Activated CD4-positive, alpha-beta T cell treated with anti-CD3 and anti-CD28 coated beads, Interleukin-2, amount 10 ng/mL, durations not matched to agents 7 days and 5 days (primary cell): ENCODE measurements around the gene PDZD2. TPM values are rescaled to one million over a fixed set of nuclear protein-coding genes. Genes with fewer than 3 reads are reported as not detected.

Source experiments
- CTCF ChIA-PET: fragments of 350-600 bp; sonication (Branson Sonifier 250); formaldehyde crosslinking; loops from one replicate; lab custom pipeline; 2021; ENCODE audit warnings: antibody characterized with exemption; lab: Charles Lee
- POLR2A ChIA-PET: fragments of 350-600 bp; sonication (Branson Sonifier 250); formaldehyde crosslinking; loops from one replicate; lab custom pipeline; 2021; ENCODE audit warnings: antibody characterized with exemption; lab: Charles Lee
- DNase-seq: peaks from one replicate; pipeline ENCODE4 v3.0.0-alpha.2; 2020
- H3K27ac Mint-ChIP-seq: one replicate; pipeline ENCODE4 v1.8.0; 2021; ENCODE audit warnings: mild to moderate bottlenecking, moderate library complexity, mixed read lengths
- H3K27me3 Mint-ChIP-seq: one replicate; pipeline ENCODE4 v1.8.0; 2021; ENCODE audit warnings: mixed read lengths
- H3K36me3 Mint-ChIP-seq: one replicate; pipeline ENCODE4 v1.8.0; 2021; ENCODE audit warnings: low read depth, mixed read lengths
- H3K4me1 Mint-ChIP-seq: one replicate; pipeline ENCODE4 v1.8.0; 2021; ENCODE audit warnings: mixed read lengths
- H3K4me3 Mint-ChIP-seq: one replicate; pipeline ENCODE4 v1.8.0; 2021; ENCODE audit warnings: mild to moderate bottlenecking, moderate library complexity, mixed read lengths
- H3K9me3 Mint-ChIP-seq: one replicate; pipeline ENCODE4 v1.8.0; 2021; ENCODE audit warnings: mixed read lengths
- total RNA-seq, 2 experiments: library from RNA; stranded (reverse); gene quantifications; one replicate each; pipeline ENCODE4 v1.2.3, GENCODE V29; 2021

Gene PDZD2
- total RNA-seq, 2 experiments from 2014 or later, result not detected

DNA sequence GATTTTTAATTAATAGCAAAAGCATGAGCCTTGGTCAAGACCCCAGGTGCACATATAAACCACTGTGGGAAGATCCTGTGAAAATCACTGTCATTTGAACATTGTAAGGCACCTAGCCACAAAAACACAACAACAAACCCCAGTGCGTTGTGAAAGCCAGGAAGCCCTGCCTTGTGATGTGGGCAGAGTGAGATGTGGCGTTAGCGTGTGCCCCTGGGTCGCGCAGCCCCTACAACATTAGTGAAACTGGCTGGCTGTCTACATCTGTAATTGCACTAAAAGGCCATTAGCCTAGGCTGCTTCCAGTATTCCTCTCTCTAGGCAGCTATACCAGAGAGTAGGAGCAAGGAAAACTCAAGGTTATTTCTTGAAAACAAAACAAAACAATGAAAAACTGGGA is 21.1 kb upstream of the PDZD2 start:
- CTCF ChIA-PET, result interaction anchor here (1.1 to 1.2 kb wide), 3 partner anchors 10 to 86 kb away, joined by 3 to 5 read pairs (median 3); partner anchors contain the start of genes C5orf22 and DROSHA
- no peak overlapping the region for H3K27ac Mint-ChIP-seq

DNA sequence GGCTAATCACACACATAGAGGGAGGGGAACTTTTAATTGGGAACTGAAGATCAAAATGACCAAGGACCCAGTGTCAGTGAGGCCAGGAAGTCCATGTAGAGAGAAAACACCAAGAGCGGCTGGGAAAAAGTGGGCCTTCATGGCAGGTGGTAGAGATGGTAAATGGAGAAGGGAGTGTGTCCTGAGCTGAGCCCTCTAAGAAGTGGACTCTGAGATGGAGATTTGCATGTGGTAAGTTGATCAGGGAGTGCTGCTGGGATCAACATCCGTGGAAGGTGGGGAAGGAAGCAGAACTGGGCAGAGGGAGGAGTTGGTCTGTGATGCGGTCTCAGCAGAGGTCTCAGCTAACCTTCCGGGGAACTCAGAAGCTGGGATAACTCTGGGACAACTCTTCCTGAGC is 18.9 kb upstream of the PDZD2 start:
- no peaks in the 10 kb centered on the region for H3K4me1 Mint-ChIP-seq
- no peak overlapping the region for H3K4me3 Mint-ChIP-seq
- H3K9me3 Mint-ChIP-seq, result peaks cover 3% of the 10 kb centered on the region
- H3K27me3 Mint-ChIP-seq, result peaks cover 9% of the 10 kb centered on the region
- no peak for DNase-seq
- ChIA-PET POLR2A (no interaction called here), CTCF (no interaction called here)
- no peak overlapping the region for H3K27ac Mint-ChIP-seq
- H3K36me3 Mint-ChIP-seq, result no peaks in the 10 kb centered on the region

More for the DNA sequence above, 21.1 kb upstream of the PDZD2 start:
- H3K27me3 Mint-ChIP-seq, result peaks cover 9% of the 10 kb centered on the region
- H3K36me3 Mint-ChIP-seq, result no peaks in the 10 kb centered on the region
- DNase-seq, result no peak
- no peaks in the 10 kb centered on the region for H3K4me1 Mint-ChIP-seq
- H3K9me3 Mint-ChIP-seq, result peaks cover 3% of the 10 kb centered on the region
- no peak overlapping the region for H3K4me3 Mint-ChIP-seq
- POLR2A ChIA-PET, result no interaction called here

DNA sequence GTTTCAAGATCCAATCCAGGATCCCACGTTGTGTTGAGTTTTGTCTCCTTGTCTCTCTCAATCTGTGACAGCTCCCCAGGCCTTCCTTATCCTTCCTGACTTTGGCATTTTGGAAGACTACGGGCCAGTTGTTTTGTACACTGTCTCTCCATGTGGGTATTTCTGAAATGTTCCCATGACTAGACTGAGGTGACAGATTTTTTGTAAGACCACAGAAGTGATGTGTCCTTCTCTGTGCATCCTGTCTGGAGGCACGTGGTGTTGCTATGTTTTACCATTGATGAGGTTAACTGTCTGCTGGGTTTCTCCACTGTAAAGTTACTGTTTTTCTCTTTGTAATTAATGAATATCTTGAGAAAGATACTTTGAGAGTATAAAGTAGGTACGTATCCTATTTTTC is 15.7 kb upstream of the PDZD2 start:
- H3K27ac Mint-ChIP-seq, result no peak overlapping the region
- H3K27me3 Mint-ChIP-seq, result peaks cover 2% of the 10 kb centered on the region
- H3K9me3 Mint-ChIP-seq, result no peaks in the 10 kb centered on the region
- H3K4me3 Mint-ChIP-seq, result no peak overlapping the region
- POLR2A ChIA-PET, result no interaction called here
- DNase-seq, result no peak
- CTCF ChIA-PET, result no interaction called here
- no peaks in the 10 kb centered on the region for H3K36me3 Mint-ChIP-seq
- H3K4me1 Mint-ChIP-seq, result no peaks in the 10 kb centered on the region

DNA sequence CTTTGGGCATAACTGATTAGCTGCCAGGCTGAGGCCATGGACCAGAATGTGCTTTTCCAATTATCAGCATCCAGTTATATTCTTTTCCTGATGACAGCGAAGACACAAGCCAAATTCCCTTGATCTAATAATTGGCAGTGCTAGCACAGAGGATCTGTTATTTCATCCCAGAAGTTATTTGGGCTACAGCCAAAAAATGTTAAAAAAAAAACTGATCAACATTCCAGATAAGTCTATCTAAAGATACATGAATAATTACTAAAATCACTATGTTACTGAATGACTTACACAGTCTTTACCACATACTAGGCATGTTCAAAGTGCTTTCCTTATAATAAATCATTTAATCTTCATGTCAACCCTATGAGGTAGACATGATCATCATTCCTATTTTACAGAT is 13.5 kb upstream of the PDZD2 start:
- Mint-ChIP-seq H3K9me3 (no peaks in the 10 kb centered on the region), H3K4me3 (no peak overlapping the region), H3K27ac (no peak overlapping the region), H3K36me3 (no peaks in the 10 kb centered on the region), H3K4me1 (no peaks in the 10 kb centered on the region), H3K27me3 (no peaks in the 10 kb centered on the region)
- POLR2A ChIA-PET, result no interaction called here
- CTCF ChIA-PET, result interaction anchor here (0.8 kb wide), 1 partner anchor 1860 kb away, joined by 5 read pairs; no protein-coding TSS in a partner anchor
- DNase-seq, result no peak

DNA sequence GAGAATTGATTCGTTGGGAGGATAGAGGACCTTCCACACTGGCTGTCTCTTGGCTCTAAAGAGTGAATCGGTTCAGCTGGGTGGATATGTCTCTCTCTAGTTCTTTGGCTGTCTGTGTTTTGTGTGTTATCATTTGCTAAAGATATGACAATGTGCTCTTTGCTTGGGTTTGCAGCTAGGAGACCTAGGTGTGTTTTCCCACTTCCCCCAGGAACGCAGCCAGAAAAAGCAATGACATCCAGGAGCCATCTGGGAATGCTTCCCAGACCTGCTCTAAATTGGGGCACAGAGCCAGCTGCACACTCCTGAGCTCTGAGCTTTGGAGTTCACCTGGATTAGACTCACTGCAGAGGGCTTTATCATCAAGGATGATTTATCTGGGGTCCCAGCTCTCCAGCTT is 12.8 kb upstream of the PDZD2 start:
- DNase-seq, result no peak
- Mint-ChIP-seq H3K27me3 (peaks cover 2% of the 10 kb centered on the region), H3K27ac (no peak overlapping the region), H3K9me3 (no peaks in the 10 kb centered on the region), H3K36me3 (no peaks in the 10 kb centered on the region), H3K4me3 (no peak overlapping the region), H3K4me1 (no peaks in the 10 kb centered on the region)
- POLR2A ChIA-PET, result no interaction called here
- CTCF ChIA-PET, result interaction anchor here (0.8 kb wide), 1 partner anchor 1859 kb away, joined by 5 read pairs; no protein-coding TSS in a partner anchor

DNA sequence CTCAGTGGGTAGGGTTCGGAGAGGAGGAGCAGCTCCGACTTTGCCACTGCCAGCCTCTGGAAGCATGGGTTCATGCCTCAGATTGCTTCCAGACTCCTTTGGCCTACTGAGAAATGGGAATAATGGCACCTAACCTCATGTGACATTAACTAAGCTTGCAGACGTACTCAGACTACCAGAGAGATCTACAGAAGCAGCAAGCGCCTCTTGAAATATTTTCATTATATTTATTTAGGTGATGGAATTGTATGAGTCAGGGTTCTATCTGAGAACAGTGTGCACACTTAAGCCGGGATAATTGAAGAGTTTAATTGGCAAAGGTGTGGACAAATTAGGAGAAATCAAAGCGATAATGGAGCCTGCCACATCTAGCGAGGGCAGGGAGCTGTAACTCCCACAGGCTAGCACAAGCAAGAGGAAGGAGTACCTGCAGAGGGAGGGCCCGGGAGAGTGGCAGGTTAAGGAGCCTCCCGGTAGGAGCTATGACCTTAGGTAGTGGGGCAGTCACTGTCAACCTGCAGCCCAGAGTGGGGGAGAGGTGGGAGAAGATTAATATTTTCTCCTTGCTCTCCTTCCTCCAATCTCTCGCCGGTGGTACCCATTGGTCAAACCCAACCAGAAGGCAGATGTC is 12.2 kb upstream of the PDZD2 start:
- ChIA-PET CTCF (no interaction called here), POLR2A (no interaction called here)
- no peak overlapping the region for H3K27ac Mint-ChIP-seq
- H3K9me3 Mint-ChIP-seq, result no peaks in the 10 kb centered on the region
- no peak for DNase-seq
- no peaks in the 10 kb centered on the region for H3K36me3 Mint-ChIP-seq
- H3K4me3 Mint-ChIP-seq, result no peak overlapping the region
- peaks cover 2% of the 10 kb centered on the region for H3K27me3 Mint-ChIP-seq
- no peaks in the 10 kb centered on the region for H3K4me1 Mint-ChIP-seq

DNA sequence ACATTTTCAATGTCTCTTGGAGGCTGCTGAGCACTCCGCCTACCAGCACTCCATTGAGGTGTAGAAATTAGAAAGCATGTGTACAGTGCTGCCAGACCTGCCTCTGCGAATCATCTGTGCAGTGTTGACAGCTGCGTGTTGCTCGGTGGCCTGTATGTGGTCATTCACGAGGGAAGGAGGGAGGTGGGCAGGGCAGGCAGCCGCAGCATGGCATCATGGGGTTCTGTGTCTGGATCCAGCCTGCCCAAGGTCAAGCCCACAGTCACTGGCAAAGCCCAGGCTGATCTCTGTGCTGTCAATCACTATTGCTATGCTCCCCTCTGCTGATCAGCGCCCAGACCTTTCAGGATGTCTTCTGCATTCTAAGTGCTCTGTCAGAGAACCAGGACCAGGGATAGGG is 8.0 kb upstream of the PDZD2 start:
- ChIA-PET POLR2A (no interaction called here), CTCF (no interaction called here)
- H3K4me1 Mint-ChIP-seq, result no peaks in the 10 kb centered on the region
- H3K27me3 Mint-ChIP-seq, result peaks cover 11% of the 10 kb centered on the region
- no peaks in the 10 kb centered on the region for H3K9me3 Mint-ChIP-seq
- H3K36me3 Mint-ChIP-seq, result no peaks in the 10 kb centered on the region
- no peak overlapping the region for H3K4me3 Mint-ChIP-seq
- DNase-seq, result no peak
- no peak overlapping the region for H3K27ac Mint-ChIP-seq

DNA sequence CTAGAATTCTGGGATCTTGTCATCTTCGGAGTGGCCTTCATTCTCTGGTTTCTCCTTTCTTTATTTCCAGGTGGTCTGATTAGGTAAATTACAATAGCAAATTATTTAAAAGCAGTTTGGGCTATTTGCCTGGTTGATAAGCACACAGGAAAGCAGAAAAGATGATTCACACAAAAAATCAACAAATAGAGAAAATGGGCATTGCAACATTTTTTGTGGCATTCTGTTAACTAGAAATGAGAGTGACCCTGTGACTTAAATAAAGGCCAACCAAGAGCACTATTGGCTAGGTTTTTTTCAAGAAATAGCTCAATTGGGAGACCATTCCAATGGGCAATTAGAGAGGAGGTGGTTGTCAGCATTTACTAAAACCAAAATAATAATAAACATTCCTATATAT is 6.5 kb upstream of the PDZD2 start:
- POLR2A ChIA-PET, result no interaction called here
- no peaks in the 10 kb centered on the region for H3K9me3 Mint-ChIP-seq
- H3K4me1 Mint-ChIP-seq, result no peaks in the 10 kb centered on the region
- H3K27ac Mint-ChIP-seq, result no peak overlapping the region
- H3K4me3 Mint-ChIP-seq, result no peak overlapping the region
- CTCF ChIA-PET, result no interaction called here
- H3K36me3 Mint-ChIP-seq, result no peaks in the 10 kb centered on the region
- no peak for DNase-seq
- peaks cover 20% of the 10 kb centered on the region for H3K27me3 Mint-ChIP-seq

DNA sequence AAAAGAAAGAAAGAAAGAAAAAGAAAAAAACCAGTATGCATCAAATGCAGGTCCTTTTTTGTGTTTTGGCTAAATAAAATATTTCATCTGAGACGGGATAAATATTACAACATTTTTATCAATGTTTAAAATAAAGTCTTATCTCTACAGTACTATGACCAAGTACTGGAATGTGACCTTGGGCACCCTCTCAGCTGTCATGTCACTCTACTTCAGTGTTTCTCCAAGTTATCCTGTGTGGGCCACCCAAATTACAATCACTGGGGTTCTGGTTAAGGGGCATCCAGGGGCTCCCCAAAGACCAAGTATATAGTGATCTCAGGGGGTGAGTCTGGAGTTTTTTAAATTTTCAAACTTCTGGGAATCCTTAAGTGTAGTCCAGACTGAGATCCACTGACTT is 3.5 kb upstream of the PDZD2 start:
- no peak for DNase-seq
- Mint-ChIP-seq H3K36me3 (no peaks in the 10 kb centered on the region), H3K27me3 (peaks cover 34% of the 10 kb centered on the region), H3K4me3 (no peak overlapping the region), H3K27ac (no peak overlapping the region), H3K9me3 (no peaks in the 10 kb centered on the region), H3K4me1 (peaks cover 4% of the 10 kb centered on the region)
- ChIA-PET POLR2A (no interaction called here), CTCF (interaction anchor here (0.7 kb wide), 1 partner anchor 263 kb away, joined by 3 read pairs; no protein-coding TSS in a partner anchor)

DNA sequence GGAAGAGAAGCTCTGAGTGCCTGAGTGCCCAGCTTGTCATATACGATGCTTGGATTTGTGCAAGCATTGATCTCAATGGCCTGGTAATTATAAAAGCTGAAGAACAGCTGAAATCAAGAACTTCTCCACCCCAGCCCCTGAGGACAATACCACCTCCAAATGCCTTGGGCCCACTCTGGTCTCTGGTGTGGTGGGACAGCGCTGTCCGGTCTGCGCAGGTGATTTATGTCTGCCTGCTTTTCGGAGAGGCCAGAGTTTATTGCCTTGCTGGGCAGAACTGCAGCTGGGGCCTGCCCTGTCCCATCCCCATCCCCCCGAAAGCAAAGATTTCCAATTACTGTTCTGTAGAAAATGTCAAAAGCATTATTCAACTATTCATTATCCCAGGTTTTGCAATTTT is 1.1 kb upstream of the PDZD2 start:
- Mint-ChIP-seq H3K9me3 (no peaks in the 10 kb centered on the region), H3K4me3 (peak overlapping the region; percentile 14), H3K27me3 (peaks cover 25% of the 10 kb centered on the region), H3K36me3 (no peaks in the 10 kb centered on the region), H3K27ac (no peak overlapping the region), H3K4me1 (peaks cover 4% of the 10 kb centered on the region)
- ChIA-PET POLR2A (no interaction called here), CTCF (interaction anchor here (0.8 to 2.2 kb wide), 2 partner anchors 9 to 10 kb away, joined by 3 to 5 read pairs; no protein-coding TSS in a partner anchor)
- DNase-seq, result no peak

DNA sequence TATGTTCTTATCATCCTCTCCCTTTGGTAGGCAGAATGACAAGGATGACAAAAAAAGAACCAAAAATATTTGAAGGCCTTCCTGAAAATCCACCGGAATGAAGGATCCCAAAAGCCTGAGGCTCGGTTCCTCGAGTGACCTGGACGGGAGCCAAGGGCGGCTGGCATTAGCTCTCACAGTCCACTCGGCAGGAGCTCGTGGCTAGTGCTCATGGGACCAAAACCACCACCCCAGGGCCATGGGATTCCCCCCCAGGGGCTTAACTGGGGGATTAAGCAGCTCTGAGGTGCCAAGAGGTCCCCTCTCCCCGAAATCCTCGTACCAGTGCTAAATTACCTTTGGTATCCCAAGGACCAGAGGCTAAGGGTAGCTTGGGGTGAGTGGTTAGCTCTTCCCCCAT is 586 bp upstream of the PDZD2 start:
- Mint-ChIP-seq H3K27ac (no peak overlapping the region), H3K4me1 (peaks cover 4% of the 10 kb centered on the region), H3K27me3 (peaks cover 23% of the 10 kb centered on the region), H3K4me3 (peak overlapping the region; percentile 79), H3K9me3 (no peaks in the 10 kb centered on the region), H3K36me3 (no peaks in the 10 kb centered on the region)
- DNase-seq, result no peak
- CTCF ChIA-PET, result interaction anchor here (0.8 to 2.2 kb wide), 3 partner anchors 9 to 438 kb away, joined by 3 to 5 read pairs (median 3); no protein-coding TSS in a partner anchor
- POLR2A ChIA-PET, result no interaction called here

DNA sequence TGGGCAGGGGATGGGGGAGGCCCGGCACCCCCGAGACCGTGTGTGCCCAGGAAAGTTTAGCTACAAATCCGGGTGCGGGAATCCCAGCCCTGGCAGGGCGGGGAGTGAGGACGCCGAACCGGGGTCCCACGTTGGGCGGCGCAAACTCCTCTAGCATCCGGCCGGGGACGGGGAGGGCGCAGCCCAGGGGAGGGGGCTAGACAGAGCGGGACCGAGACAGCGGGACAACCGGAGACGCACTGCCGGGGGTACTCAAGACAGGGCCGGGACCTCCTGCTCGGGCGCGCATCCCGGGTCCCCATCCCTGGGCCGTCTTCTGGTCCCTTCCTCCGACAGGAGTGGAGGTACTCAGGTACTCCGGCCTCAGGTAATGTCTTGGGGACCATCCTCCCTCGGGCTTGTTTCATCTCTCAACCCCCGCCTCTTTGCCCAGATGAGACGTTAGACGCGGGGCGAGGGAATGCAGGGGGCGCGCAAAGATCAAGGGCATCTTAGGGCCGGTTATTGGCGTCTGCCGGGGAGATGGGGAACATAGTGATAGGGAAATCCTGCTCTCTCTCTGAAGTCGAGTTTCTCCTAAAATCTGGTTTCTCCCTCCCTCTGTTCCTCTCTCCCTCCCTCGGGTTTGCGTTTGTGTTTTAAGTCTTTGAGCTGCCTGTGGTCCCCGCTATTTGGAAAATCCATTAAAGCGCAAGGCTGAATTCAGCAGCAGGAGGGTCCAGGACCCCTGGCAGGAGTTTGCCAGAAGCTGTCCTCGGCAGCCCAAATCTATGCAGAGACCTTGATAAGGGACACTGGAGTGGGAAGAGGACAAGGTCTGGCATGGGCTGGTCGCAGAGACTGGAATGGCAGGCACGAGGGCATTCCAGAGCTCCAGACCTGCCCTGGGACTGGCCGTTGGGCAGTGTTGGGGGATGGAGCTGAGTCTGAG is 815 bp downstream of the PDZD2 start:
- POLR2A ChIA-PET, result no interaction called here
- Mint-ChIP-seq H3K27me3 (peaks cover 23% of the 10 kb centered on the region), H3K4me1 (peaks cover 4% of the 10 kb centered on the region), H3K27ac (no peak overlapping the region), H3K4me3 (peak overlapping the region; percentile 49), H3K36me3 (no peaks in the 10 kb centered on the region), H3K9me3 (no peaks in the 10 kb centered on the region)
- CTCF ChIA-PET, result interaction anchor here (0.6 kb wide), 1 partner anchor 618 kb away, joined by 3 read pairs; no protein-coding TSS in a partner anchor
- no peak for DNase-seq

DNA sequence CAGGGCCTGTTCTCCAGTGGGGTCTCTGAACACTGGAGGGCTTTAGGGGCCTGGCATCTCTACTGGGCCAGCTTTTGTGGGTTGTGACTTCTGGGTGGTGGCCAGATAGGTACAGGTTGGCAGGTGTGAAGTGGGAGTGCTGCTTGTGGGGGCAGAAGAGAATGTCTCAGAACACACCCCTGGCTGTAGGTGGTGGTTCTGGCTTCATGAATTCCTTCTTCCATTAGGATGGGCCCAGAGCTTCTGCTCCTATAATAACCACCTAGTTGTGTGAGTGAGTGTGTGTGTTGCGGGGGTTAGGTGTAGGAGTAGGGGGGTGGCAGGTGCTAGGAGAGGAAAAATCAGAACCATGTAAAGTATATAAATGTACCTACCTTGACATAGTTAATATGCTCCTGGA is 1.6 kb downstream of the PDZD2 start:
- DNase-seq, result no peak
- Mint-ChIP-seq H3K27ac (no peak overlapping the region), H3K36me3 (no peaks in the 10 kb centered on the region), H3K4me1 (peaks cover 4% of the 10 kb centered on the region), H3K9me3 (no peaks in the 10 kb centered on the region), H3K27me3 (peaks cover 23% of the 10 kb centered on the region), H3K4me3 (no peak overlapping the region)
- CTCF ChIA-PET, result no interaction called here
- POLR2A ChIA-PET, result no interaction called here
